ENCODE data around the gene SHOC1. TPM values are rescaled to one million over a fixed set of nuclear protein-coding genes. Genes with fewer than 3 reads are reported as not detected.

Gene SHOC1
- 0.07 TPM in 1 of 5 replicates, not detected in the others for total RNA-seq (2022; extraction: Qiagen RNA extraction; ENCODE audit: low read depth)

GRCh38 chr9:111794835-111795556, at the start of gene SHOC1:
TSS of gene SHOC1 (minus strand) at chr9:111794937. CDS start at chr9:111791418, 3,519 bp downstream.

Other genes with a start within 250 kb of the SHOC1 start
- 318 to 392 TPM (median 362 TPM) in 5 replicates for gene PTGR1, start 195.3 kb downstream of the SHOC1 start, total RNA-seq (2022; extraction: Qiagen RNA extraction; ENCODE audit: low read depth)
- 10.3 to 14.7 TPM (median 11.3 TPM) in 5 replicates for gene DNAJC25, start 163.6 kb downstream of the SHOC1 start, total RNA-seq (2022; extraction: Qiagen RNA extraction; ENCODE audit: low read depth)
- 34.6 to 60.2 TPM (median 56.9 TPM) in 5 replicates for gene GNG10, start 133.3 kb downstream of the SHOC1 start, total RNA-seq (2022; extraction: Qiagen RNA extraction; ENCODE audit: low read depth)
- 13.6 to 24.7 TPM (median 23.5 TPM) in 5 replicates for gene UGCG, start 101.9 kb upstream of the SHOC1 start, total RNA-seq (2022; extraction: Qiagen RNA extraction; ENCODE audit: low read depth)